Stimulated activated CD8-positive, alpha-beta memory T cell treated with anti-CD3 and anti-CD28 coated beads, Interleukin-4, amount 100 ng/mL, for 4 hours (primary cell): ENCODE data around the gene UNC45A.

ENCODE experiments used
- DNase-seq, 2 donors: peaks; one replicate each; pipeline ENCODE4 v3.0.0-alpha.2; 2020; ENCODE audit warnings: low read depth in 2 of 2, low spot score in 1 of 2

Gene UNC45A

DNA sequence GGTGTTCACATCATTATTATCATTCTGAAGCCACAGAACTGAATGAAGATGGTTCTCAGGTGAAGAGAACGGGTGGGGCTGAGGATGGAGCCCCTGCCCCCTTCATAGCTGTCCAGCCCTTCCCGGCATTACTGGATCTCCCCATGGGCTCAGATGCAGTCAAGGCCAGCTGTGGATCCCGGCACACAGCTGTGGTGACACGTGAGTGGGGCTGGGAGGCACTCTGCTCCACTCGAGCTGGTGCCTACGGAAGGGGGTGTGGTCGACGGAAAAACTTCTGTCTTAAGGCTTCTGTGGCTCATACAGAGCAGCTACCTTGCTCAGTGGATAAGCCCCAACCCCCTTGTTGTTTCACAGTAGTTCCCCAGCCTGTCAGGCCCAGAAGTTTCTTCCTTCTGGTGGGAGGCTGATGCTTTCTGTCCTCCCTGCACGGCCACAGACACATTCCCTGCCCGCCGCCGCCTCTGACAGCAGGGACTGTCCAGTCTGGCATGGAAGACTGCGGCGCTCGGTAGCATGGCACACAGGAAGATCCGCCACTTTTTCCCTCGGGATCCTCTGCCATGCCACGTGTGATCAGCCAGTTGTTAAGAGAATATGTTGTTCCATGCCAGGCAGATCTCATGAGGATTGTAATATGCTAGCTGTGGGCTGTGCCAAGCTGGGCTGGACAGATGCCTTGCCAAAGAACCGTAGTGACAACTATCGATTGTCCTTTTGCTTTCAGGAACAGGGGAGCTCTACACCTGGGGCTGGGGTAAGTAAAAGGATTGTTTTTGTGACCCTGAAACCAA is 25.4 kb downstream of the UNC45A start:
- DNase-seq, result no peak

DNA sequence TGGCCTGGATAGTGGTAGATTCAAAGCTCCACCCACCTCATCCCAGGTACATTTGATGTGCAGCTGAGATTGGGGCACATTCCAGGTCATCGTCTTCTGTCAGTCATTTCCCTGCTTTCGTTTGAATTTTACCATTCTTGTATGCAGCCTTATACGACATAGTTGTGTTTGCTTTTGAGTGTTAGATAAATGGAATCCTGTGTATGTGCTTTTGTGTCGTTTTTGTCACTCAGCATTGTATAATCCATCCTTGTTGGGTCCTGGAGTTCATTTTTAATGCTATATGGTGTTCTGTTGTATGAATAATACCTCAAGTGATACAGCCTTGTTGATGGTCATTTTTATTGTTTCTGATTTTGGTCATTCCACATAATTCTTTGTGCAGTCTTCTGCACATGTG is 26.9 kb downstream of the UNC45A start:
- DNase-seq, result no peak

DNA sequence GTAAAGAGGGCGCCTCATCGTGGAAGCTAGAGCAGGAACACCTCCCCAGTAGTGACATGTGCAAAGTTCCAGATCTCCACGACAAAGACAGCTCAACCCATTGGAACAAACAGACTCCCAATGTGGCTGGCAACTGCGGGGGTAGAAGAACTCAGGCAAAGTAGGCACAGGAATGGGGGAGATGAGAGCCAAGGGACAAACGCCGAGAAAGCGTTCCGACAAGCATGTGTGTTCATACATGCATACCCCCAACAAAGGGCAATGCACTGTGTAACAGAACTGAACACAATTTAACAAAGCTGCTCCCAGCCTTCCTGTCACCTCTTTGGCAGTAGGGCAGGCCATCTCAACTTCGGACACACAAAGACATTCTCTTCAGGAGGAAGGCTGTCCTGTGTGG is 31.2 kb downstream of the UNC45A start:
- no peak for DNase-seq

DNA sequence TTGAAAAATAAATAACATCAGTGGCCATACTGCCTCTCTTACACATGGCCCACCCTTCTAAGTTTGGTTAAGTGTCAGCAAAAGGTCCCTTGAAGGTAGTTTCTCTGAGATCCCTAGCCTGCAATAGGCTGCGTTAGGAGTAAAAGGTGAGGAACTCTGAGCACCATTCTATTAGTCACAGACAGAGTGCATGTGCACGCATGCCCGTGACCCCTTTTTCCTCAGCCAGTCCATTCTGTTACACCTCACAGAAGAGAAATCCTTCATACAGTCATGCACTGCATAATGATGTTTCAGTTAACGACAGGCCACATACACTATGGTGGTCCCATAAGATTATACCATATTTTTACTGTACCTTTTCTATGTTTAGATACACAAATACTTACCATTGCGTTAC is 32.1 kb downstream of the UNC45A start:
- no peak for DNase-seq

DNA sequence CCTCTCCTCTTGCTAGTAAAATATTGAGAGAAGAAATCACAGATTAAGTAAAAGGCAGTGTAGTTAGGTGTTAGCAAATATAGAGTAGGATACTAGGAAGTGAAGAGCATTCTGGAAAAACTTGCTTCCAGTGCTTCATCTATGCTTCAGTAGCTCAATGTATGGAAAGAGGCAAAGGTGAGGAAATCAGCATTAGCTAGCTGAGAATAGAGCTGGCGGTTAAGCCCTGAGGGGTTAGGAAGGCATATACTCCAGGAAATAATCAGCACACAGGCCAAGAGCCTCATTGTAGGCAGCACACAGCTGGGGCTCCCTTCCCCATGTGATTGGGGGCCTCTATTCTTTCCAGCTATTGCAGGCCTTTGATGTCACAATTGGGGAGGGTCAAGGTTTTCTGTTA is 33.3 kb downstream of the UNC45A start:
- no peak for DNase-seq

DNA sequence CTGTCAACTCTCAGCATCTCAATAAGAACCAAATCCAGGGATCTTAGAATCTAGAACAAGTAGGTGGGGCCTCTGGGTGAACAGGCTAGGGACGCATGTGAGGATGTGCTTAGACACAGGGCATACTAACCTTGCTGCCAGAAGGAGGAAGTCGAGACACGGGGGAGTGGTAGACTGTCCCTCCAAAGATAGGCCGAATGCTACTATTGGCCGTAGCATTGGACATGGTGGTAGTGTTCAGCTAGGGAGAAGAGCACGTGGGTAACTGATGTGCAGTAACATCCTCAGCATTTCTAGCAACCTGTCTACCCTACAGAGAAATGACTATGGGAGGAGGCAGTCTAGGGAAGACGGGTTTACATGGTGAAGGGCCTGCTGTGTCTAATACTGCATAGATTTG is 35.2 kb downstream of the UNC45A start:
- DNase-seq, result no peak

DNA sequence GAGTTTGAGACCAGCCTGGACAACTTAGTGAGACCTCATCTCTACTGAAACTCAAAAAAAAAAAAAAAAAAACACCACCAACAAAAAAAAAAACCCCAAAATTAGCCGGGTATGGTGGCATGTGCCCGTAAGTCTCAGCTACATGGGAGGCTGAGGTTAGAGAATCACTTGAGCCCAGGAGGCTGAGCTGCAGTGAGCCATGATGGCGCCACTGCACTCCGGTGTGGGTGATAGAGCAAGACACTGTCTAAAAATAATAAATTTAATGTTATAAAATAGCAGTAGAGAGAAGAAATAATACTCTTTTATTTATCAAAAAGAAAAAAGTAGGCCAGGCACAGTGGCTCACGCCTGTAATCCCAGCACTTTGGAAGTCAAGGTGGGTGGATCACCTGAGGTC is 37.0 kb downstream of the UNC45A start:
- DNase-seq, result no peak

DNA sequence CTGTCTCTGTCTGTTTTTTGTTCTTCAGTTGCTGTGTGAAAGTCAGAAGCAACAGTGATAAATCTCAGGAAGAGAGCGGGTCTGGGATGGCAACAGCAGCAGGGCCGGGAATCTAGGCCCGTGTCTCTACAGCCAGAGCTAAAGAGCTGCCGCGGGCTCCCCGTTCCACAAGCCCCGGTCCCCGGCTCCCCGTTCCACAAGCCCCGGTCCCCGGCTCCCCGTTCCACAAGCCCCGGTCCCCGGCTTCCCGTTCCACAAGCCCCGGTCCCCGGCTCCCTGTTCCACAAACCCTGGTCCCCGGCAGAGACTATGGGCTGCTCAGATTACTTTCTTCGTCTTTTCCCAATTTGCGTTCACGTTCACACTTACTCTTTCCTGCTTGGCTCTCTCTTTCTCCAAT is 39.1 kb downstream of the UNC45A start:
- no peak for DNase-seq

DNA sequence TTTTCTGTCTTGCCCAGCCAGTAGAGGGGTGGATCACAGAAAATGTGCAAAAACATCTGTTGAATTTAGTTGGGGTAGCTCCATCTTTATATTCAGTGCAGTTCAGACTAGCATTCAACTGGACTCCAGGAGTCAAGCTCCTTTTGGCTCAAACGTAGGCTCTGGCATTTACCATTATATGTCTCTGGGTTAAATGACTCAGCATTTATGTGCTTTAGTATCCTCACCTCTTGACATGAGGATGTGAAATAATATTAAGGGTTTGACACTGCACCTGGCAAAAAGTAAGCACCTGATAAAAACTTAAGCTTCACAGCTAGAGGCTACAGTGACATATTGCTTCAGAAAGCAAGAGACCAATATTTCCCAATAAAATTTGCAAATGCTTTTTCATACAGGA is 44.5 kb downstream of the UNC45A start:
- no peak for DNase-seq

DNA sequence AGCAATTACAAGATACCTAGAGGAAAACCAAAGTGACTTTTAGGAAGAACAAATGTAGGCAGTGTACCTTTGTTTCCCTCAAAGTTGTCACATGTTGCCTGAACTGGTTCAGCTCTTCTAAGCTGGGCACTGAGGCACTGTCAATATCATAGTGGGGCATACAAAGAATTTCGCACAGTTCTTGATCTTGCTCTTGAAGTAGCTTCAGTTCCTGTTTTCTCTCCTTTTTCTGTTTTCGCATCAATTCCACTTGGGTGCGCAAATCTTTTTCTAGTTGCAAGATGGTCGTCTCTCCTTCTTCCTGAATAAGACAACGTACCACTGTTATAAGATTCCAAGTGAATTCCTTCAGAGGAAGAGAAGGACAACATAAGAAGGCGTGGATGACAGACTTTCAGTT is 46.6 kb downstream of the UNC45A start:
- no peak for DNase-seq

DNA sequence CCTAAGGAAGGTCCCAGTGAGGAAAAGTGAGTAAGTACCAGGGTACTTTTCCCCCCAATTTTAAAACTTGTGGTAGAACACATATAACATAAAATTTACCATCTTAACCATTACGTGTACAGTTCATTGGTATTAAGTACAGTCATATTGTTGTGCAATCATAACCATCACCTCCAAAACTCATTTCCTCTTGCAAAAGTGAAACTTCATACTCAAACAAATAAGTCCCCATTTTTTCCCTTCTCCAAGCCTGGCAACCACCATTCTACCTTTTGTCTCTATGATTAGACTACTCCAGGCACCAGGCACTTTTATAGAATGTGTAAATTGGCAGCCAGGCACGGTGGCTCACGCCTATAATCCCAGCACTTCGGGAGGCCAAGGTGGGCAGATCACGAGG is 47.0 kb downstream of the UNC45A start:
- DNase-seq, result no peak

DNA sequence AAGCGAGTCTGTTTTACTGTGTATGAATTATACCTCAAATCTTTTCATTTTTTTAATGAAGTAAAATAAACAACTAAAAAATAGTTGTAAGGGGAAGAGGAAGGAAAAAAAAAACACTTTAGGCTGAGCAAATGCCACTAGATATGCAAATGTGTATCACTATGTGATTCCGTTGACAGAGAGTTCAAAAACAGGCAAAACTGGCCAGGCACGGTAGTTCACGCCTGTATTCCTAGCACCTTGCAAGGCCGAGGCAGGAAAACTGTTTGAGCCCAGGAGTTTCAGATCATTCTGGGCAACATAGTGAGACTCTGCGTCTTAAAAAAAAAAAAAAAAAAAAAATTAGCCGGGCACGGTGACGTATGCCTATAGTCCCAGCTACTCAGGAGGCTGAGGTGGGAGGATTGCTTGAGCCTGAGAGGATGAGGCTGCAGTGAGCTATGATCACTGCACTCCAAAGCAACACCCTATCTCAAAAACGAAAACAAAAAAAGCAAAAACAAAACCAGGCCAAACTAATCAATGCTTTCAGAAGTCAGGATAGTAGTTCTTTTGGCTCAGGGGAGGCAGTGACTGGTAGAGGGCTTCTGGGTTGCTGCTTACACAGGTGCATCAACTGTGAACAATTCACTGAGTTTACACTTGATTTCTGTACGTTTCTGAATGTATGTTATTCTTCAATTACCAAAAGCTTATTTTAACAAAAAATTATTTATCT is 51.9 kb downstream of the UNC45A start:
- DNase-seq, result no peak

DNA sequence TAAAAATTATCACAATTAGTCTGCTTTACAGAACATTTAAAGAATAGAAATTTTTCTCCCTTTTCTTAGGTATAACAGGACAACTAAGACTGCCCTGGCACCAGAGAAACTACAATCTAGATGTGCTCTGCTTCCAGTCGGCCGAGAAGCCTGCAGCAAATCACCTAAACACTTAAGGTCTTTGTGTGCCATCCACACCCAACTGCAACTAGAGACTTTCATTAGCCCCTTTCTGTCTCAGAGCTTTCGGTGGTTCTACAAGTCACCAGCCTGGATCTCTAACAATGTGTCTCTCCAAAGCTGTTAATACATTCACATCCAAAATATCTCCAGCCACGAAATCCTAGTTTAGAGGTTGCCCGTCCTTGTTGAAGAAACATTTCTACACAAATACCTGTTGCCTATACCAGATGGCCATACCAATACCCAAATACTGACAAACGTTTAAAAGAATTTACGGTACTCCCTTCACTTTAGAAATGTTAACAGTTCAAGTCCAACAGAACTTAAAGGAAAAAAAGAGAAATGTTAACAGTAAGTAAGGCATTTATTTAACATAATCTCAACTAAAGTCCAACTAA is 52.6 kb downstream of the UNC45A start:
- DNase-seq, result no peak

DNA sequence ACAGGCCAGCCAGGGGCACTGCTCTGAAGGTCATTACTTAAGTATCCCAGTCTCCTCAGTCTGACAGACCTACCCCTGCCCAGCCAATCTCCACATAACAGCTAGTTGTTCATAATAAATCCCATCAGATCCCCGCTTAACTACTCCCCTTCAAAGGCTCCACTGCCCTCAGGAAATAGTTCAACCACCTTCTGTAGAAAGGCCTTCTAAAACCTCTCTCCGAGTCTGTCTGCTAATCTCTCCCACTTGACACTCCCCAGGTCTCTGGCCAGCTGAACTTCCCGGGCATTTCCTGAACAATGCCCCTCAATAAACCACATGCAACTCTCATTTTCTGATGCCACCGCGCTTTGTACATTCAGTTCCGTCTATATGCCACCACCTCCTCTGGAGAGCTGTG is 53.2 kb downstream of the UNC45A start:
- DNase-seq, result no peak

DNA sequence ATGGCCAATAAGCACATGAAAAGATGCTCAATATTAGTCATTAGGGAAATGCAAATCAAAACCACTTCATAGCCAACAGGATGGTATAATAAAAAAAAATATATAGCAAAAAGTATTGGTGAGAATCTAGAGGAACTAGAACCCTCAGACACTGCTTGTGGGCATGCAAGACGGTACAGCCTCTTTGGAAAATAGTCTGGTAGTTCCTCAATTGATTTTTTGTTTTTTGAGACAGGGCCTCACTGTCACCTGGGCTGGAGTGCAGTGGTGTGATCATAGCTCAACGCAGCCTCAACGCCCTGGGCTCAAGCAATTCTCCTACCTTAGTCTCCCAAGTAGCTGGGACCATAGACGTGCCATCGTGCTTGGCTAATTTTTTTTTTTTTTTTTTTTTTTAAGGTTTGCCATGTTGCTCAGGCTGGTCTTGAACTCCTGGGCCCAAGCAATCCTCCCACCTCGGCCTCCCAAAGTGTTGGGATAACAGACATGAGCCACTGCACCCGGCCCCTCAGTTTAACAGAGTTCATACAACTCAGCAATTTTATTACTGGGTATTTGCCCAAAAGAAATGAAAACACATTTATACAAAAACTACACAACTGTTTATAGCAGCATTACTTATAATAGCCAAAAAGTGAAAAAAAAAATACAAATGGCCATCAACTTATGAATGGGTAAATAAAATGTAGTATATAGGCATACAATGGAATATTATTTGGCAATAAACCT is 54.1 kb downstream of the UNC45A start:
- no peak for DNase-seq

DNA sequence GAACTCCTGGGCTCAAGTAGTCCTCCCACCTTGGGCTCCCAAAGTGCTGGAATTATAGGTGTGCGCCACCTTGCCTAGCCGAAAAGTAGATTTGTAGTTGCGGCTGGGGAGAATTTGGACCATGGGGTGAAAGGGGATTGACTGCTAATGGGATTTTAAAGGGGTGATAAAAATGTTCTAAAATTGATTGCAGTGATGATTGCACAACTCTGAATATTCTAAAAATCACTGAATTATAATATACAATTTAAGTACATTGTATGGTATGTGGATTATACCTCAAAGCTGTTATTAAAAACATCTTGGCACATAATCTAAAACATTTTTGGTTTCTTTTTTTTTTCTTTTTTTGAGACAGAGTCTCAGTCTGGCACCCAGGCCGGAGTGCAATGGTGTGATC is 55.4 kb downstream of the UNC45A start:
- DNase-seq, result no peak

DNA sequence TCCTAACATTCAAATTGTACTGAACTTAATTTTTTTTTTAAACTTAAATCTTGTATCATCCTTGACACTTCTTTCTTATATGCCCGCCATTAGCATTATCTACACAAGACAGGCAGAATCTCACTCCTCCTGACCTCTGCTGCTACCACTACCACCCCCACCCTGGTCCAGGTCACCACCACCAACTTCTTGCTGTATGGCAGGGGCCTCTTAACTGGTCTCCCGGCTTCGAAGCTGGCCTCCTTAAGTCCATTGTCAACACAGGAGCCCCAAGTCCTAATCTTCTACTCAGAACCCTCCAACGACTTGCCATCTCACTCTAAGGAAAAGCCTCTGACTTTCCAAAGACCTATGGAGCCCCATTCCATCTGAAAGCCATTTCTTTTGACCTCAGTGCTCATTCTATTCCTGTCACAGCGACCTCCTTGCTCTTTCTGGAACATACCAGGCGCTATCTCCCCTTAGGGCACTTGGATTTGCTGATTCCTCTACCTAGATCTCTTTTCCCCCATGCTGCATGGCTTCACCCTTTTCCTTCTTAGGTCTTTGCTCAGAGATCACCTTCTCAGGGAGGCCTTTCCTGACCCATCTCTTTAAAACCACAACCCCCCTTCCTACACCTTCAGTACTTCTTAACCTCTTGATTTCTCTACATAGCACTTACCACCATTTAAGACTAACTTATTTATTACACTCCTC is 56.7 kb downstream of the UNC45A start:
- DNase-seq, result no peak

DNA sequence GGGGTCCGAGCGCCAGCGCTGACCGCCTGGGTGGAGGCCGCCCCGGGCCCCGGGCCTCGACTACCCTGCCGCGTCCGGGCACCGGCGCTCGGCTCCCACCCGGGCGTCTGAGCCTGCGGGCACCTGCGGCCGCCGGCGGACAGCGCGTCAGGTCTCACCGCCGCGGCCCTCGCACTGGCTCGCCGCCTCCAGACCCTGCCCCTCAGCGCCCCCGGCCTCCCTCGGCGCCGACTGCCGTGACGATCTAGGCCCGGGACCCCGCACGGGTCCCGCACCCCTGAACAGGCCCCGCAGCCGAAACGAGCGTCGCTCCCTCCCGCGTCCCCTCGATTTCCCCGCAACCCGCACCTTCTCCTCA is 59.0 kb downstream of the UNC45A start:
- no peak for DNase-seq

DNA sequence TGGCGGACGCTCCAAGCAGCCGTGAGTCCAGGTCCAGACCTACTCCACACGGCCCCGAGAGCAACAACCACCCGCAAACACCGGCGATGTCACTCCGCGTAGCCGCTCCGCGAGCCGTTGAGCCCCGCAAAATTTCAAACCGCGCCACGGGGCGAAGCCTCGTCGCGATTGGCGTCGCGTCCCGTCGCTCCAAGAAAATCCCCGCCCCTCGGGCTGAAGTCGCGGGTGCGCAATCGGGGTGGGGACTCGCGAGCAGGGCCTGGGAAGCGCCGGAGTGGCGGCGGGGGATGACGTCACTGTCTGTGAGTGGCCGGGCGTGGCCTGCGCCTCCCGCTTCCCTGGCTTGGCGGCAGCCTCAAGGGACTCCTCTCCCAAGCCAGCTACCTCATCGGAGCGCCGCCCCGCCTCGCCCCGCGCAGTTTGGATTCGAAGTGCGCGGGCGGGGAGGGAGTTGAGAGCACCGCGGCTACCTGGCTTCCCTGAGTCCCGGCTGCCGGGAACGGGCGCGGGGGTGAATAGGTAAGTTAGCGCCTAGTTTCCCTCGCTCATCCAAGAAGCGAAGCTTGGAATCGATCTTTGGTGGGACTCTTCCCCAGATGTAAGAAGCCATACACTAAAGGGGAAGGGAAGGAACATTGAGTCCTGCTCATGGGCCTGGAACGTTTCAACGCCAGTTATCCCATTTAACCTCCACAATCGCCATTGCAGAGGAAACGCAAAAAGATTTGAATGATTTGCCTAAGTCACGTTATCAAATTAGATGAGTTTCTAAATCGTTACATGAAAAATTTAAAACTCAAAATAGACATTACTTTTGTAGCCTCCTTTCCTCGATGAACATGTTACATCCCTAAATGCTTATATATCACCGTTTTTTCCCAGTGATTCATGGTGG is 59.6 kb downstream of the UNC45A start, which contains the start of gene PRC1:
TSS of gene PRC1 (minus strand) at position 119 of the 895 bp plus-strand sequence. CDS start at position 1, 118 bp downstream.
- peak; percentile 93 to 94 for DNase-seq

DNA sequence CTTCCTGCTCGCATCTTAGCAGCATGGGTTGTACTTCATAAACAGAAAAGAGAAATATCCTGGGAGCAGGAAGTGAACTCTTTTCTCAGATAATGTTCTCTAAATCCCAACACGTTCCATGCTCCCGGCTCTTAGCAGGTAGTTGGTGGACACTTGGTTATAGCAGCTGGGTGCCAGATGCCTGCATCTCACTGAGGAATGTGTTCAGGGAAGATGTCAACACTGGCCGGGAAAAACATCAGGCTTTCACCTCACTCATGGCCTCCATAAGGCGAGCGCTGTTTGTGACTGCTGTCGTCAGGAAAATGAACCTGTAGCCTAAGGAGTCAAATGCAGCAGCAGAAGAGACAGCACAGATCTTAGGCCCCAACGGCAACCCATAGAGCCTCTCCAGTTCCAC is 63.7 kb downstream of the UNC45A start:
- no peak for DNase-seq
